Prostate gland (tissue), 2 donors: ENCODE measurements around the gene ESAM.

Experiments
- CTCF ChIP-seq, 4 experiments: fragments of 200-600 bp in 2 of 4; fragments of 450-650 bp in 2 of 4; sonication (generic) in 2 of 4; IDR thresholded peaks; 1 replicate in 3 of 4; 2 replicates in 1 of 4; pipeline ENCODE4 v1.5.1; 2016 to 2019; ENCODE audit warnings: antibody characterized with exemption in 4 of 4, mild to moderate bottlenecking in 2 of 4, moderate library complexity in 2 of 4
- POLR2A ChIP-seq: fragments of 450-650 bp; IDR thresholded peaks from one replicate; pipeline ENCODE4 v1.6.1; 2016; ENCODE audit warnings: antibody characterized with exemption, mild to moderate bottlenecking
- POLR2AphosphoS5 ChIP-seq: sonication (generic); formaldehyde crosslinking; IDR thresholded peaks from one replicate; pipeline ENCODE4 v1.6.1; 2017; ENCODE audit warnings: antibody characterized with exemption

DNA sequence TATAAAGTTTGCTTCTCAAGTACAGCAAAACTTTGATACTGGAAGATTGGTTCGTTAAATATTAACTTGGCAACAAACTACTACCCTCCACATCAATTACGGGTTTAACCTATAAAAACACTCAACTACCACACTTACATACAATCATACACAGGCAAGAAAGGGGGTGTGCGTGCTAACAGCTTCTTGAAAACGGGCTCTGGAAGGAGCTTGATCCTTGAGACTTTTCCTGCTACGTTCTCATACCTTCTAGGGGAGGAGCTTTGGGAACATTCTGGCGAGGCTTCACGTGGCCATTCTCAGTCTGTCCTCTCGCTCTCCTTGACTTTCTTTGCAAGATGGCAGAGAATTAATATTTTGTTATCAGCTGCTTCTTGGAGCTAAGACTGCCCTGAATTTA is 6.8 kb upstream of the ESAM start:
- no peak for TF ChIP-seq POLR2A
- no peak for TF ChIP-seq CTCF (IDR thresholded peaks at IDR 0.05)
- TF ChIP-seq POLR2AphosphoS5: no peak
